Mesenchymal stem cell (in vitro differentiated cells and primary cell): ENCODE measurements around the gene REL.
A peak's percentile ranks its signal among the peaks of the same experiment; 100 is the strongest.

Experiments
- DNase-seq: peaks from one replicate; pipeline ENCODE4 v3.0.0-alpha.2; 2013
- H2AFZ ChIP-seq: one replicate; pipeline ENCODE4 v1.6.1; 2013; ENCODE audit warnings: low read depth, mild to moderate bottlenecking, control low read depth, inconsistent platforms, low read length, moderate library complexity
- H2AK5ac ChIP-seq: 2 replicates; pipeline ENCODE4 v1.6.1; 2013; ENCODE audit warnings: low read length, moderate library complexity, mild to moderate bottlenecking, inconsistent platforms; ENCODE audit not compliant: severe bottlenecking
- H2BK120ac ChIP-seq: one replicate; pipeline ENCODE4 v1.6.1; 2013; ENCODE audit warnings: low read depth, mild to moderate bottlenecking, inconsistent platforms, low read length, moderate library complexity
- H2BK12ac ChIP-seq, 2 experiments: one replicate each; pipeline ENCODE4 v1.6.1; 2013; ENCODE audit warnings: inconsistent platforms in 2 of 2, low read length in 2 of 2, mild to moderate bottlenecking in 2 of 2, moderate library complexity in 2 of 2, control low read depth in 1 of 2
- H2BK15ac ChIP-seq: one replicate; pipeline ENCODE4 v1.6.1; 2013; ENCODE audit warnings: mild to moderate bottlenecking, low read depth, inconsistent platforms; ENCODE audit not compliant: poor library complexity, severe bottlenecking
- H2BK5ac ChIP-seq: 2 replicates; pipeline ENCODE4 v1.6.1; 2013; ENCODE audit warnings: low read depth, mild to moderate bottlenecking, low read length, control low read depth, inconsistent platforms; ENCODE audit not compliant: poor library complexity, severe bottlenecking
- H3K14ac ChIP-seq, 2 experiments: one replicate each; pipeline ENCODE4 v1.6.1; 2013; ENCODE audit warnings: inconsistent platforms in 2 of 2, low read length in 2 of 2, control low read depth in 1 of 2, mild to moderate bottlenecking in 1 of 2, moderate library complexity in 1 of 2
- H3K18ac ChIP-seq, 2 experiments: one replicate each; pipeline ENCODE4 v1.6.1; 2013; ENCODE audit warnings: inconsistent platforms in 2 of 2, low read length in 2 of 2, control low read depth in 1 of 2, low read depth in 1 of 2, mild to moderate bottlenecking in 1 of 2
- H3K23ac ChIP-seq, 2 experiments: one replicate each; pipeline ENCODE4 v1.6.1; 2013; ENCODE audit warnings: inconsistent platforms in 2 of 2, low read length in 2 of 2, mild to moderate bottlenecking in 2 of 2, moderate library complexity in 2 of 2, control low read depth in 1 of 2
- H3K27ac ChIP-seq: 2 replicates; pipeline ENCODE4 v1.5.1; 2013; ENCODE audit warnings: mild to moderate bottlenecking, moderate library complexity, low read length, control low read depth, inconsistent platforms; ENCODE audit not compliant: poor library complexity, severe bottlenecking
- H3K27me3 ChIP-seq, 2 experiments: 2 replicates each; pipeline versions ENCODE4 v1.6.1 to v1.7.0; 2013; ENCODE audit warnings: low read length in 2 of 2, mild to moderate bottlenecking in 2 of 2, moderate library complexity in 2 of 2, control low read depth in 1 of 2, inconsistent platforms in 1 of 2; ENCODE audit not compliant: control insufficient read depth in 1 of 2, insufficient read depth in 1 of 2
- H3K36me3 ChIP-seq, 2 experiments: 2 replicates each; pipeline versions ENCODE4 v1.6.1 to v1.7.0; 2013; ENCODE audit warnings: low read length in 2 of 2, control low read depth in 1 of 2, inconsistent platforms in 1 of 2, low read depth in 1 of 2, mild to moderate bottlenecking in 1 of 2; ENCODE audit not compliant: insufficient read depth in 2 of 2, control insufficient read depth in 1 of 2
- H3K4ac ChIP-seq, 2 experiments: one replicate each; pipeline ENCODE4 v1.6.1; 2013; ENCODE audit warnings: inconsistent platforms in 2 of 2, low read length in 2 of 2, mild to moderate bottlenecking in 2 of 2, moderate library complexity in 2 of 2, control low read depth in 1 of 2, low read depth in 1 of 2
- H3K4me1 ChIP-seq: 2 replicates; pipeline ENCODE4 v1.6.1; 2013; ENCODE audit warnings: low read depth, low read length, control low read depth; ENCODE audit not compliant: control insufficient read depth, insufficient read depth
- H3K4me2 ChIP-seq: 2 replicates; pipeline ENCODE4 v1.6.1; 2013; ENCODE audit warnings: low read length, mild to moderate bottlenecking, inconsistent platforms; ENCODE audit not compliant: poor library complexity, severe bottlenecking
- H3K4me3 ChIP-seq, 2 experiments: 2 replicates each; pipeline versions ENCODE4 v1.5.1 to v1.7.0; 2013; ENCODE audit warnings: low read length in 2 of 2, mild to moderate bottlenecking in 2 of 2, control low read depth in 1 of 2, low read depth in 1 of 2; ENCODE audit not compliant: insufficient read depth in 1 of 2
- H3K79me1 ChIP-seq: replicated peaks from 2 replicates; pipeline ENCODE4 v1.6.1; 2013; ENCODE audit warnings: mild to moderate bottlenecking, control low read depth, low read length, inconsistent platforms; ENCODE audit not compliant: poor library complexity, severe bottlenecking
- H3K9ac ChIP-seq: 2 replicates; pipeline ENCODE4 v1.7.0; 2013; ENCODE audit warnings: mild to moderate bottlenecking, low read length, moderate library complexity
- H3K9me3 ChIP-seq: 2 replicates; pipeline ENCODE4 v1.7.0; 2013; ENCODE audit warnings: mild to moderate bottlenecking, low read length; ENCODE audit not compliant: control insufficient read depth
- H4K8ac ChIP-seq: one replicate; pipeline ENCODE4 v1.6.1; 2013; ENCODE audit warnings: inconsistent platforms, mild to moderate bottlenecking, low read length, moderate library complexity
- H4K91ac ChIP-seq: one replicate; pipeline ENCODE4 v1.6.1; 2013; ENCODE audit warnings: mild to moderate bottlenecking, low read length, inconsistent platforms
- WGBS: methylation state at CpG from one replicate; pipeline ENCODE4 v1.1.7; 2013; ENCODE audit warnings: mixed read lengths; 5-methylcytosine and 5-hydroxymethylcytosine counted together

The REL gene

GRCh38 chr2:60882971-60883753, 1.8 kb downstream of the REL start:
- H3K18ac ChIP-seq: peak overlapping the region in 1 of 2 experiments; percentile 57
- 21% methylated on average over 7 of the region's 8 CpGs for WGBS
- H3K79me1 ChIP-seq: peaks cover 6% of the 10 kb centered on the region
- no peak overlapping the region for H3K4ac ChIP-seq
- H2BK120ac ChIP-seq: no peak overlapping the region
- no peak overlapping the region for H2AK5ac ChIP-seq
- H3K14ac ChIP-seq: no peak overlapping the region
- peaks cover 2% of the 10 kb centered on the region for H3K4me1 ChIP-seq
- H3K9ac ChIP-seq: peak overlapping the region; percentile 98
- peak; percentile 38 for DNase-seq
- H3K23ac ChIP-seq: no peak overlapping the region
- H3K27ac ChIP-seq: no peak overlapping the region
- peak overlapping the region; percentile 79 for H3K4me2 ChIP-seq
- H3K27me3 ChIP-seq: no peaks in the 10 kb centered on the region
- H2BK5ac ChIP-seq: no peak overlapping the region
- H3K9me3 ChIP-seq: no peaks in the 10 kb centered on the region
- H3K36me3 ChIP-seq: no peaks in the 10 kb centered on the region
- no peak overlapping the region for H2AFZ ChIP-seq
- H4K8ac ChIP-seq: no peak overlapping the region
- peak overlapping the region in 1 of 2 experiments; percentile 18 for H2BK12ac ChIP-seq
- H2BK15ac ChIP-seq: no peak overlapping the region
- peak overlapping the region in 1 of 2 experiments; percentile 91 for H3K4me3 ChIP-seq
- H4K91ac ChIP-seq: no peak overlapping the region

DNA sequence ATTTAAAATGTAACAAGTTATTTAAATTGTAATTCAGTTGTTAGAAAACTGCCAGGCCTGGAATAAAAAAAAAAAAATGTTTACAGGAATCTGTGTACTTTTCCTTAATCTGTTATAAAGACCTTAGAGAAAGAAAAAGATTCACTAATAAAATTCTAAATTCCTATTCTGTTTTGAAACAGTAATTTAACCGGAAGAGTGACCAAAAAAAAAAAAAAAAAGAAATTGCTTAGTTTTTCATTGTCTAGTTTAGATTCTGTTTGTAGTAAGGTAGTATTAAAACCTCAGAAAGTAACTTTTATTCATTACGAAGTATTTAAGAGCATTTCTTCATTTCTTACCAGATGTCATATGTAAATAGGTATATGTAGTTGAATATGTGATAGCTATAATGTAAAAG, 2.5 kb downstream of the REL start:
- H3K9ac ChIP-seq: peak overlapping the region; percentile 98
- no peak overlapping the region for H2BK15ac ChIP-seq
- no peak overlapping the region for H3K23ac ChIP-seq
- peak overlapping the region in 1 of 2 experiments; percentile 91 for H3K4me3 ChIP-seq
- H3K4ac ChIP-seq: no peak overlapping the region
- no peak overlapping the region for H4K8ac ChIP-seq
- no peaks in the 10 kb centered on the region for H3K36me3 ChIP-seq
- no peak overlapping the region for H2AFZ ChIP-seq
- WGBS: no CpG with 5 or more reads among the region's 2 CpGs
- no peak overlapping the region for H3K14ac ChIP-seq
- no peak overlapping the region for H2BK12ac ChIP-seq
- no peaks in the 10 kb centered on the region for H3K27me3 ChIP-seq
- H2BK5ac ChIP-seq: no peak overlapping the region
- H3K4me2 ChIP-seq: no peak overlapping the region
- no peaks in the 10 kb centered on the region for H3K9me3 ChIP-seq
- H4K91ac ChIP-seq: no peak overlapping the region
- no peak overlapping the region for H2BK120ac ChIP-seq
- H3K79me1 ChIP-seq: peaks cover 6% of the 10 kb centered on the region
- H3K18ac ChIP-seq: no peak overlapping the region
- no peak overlapping the region for H3K27ac ChIP-seq
- DNase-seq: no peak
- H2AK5ac ChIP-seq: no peak overlapping the region
- H3K4me1 ChIP-seq: peaks cover 2% of the 10 kb centered on the region

- Histone ChIP-seq H3K27ac (no peak overlapping the region), H3K9me3 (no peaks in the 10 kb centered on the region), H2BK12ac (no peak overlapping the region), H2AFZ (no peak overlapping the region), H4K91ac (no peak overlapping the region), H3K4me3 (no peak overlapping the region), H3K79me1 (peaks cover 8% of the 10 kb centered on the region), H3K27me3 (no peaks in the 10 kb centered on the region), H3K36me3 (no peaks in the 10 kb centered on the region), H3K23ac (no peak overlapping the region), H2BK15ac (no peak overlapping the region), H2BK5ac (no peak overlapping the region), H3K9ac (peak overlapping the region; percentile 98), H3K14ac (no peak overlapping the region), H2BK120ac (no peak overlapping the region), H2AK5ac (no peak overlapping the region), H4K8ac (no peak overlapping the region), H3K4me1 (peaks cover 2% of the 10 kb centered on the region), H3K4ac (no peak overlapping the region), H3K18ac (no peak overlapping the region), H3K4me2 (no peak overlapping the region)
- no CpG with 5 or more reads among the region's 2 CpGs for WGBS
- peak; percentile 7 for DNase-seq
These were observed 3.4 kb downstream of the REL start for GRCh38 chr2:60884800-60885199.

- Histone ChIP-seq H2BK15ac (no peak overlapping the region), H3K4me1 (peaks cover 2% of the 10 kb centered on the region), H3K79me1 (peaks cover 8% of the 10 kb centered on the region), H3K4ac (no peak overlapping the region), H2AK5ac (no peak overlapping the region), H2BK5ac (no peak overlapping the region), H3K4me2 (no peak overlapping the region), H3K36me3 (no peaks in the 10 kb centered on the region), H2AFZ (no peak overlapping the region), H2BK120ac (no peak overlapping the region), H3K14ac (no peak overlapping the region), H3K18ac (no peak overlapping the region), H4K8ac (no peak overlapping the region), H3K23ac (no peak overlapping the region), H3K4me3 (no peak overlapping the region), H2BK12ac (no peak overlapping the region), H4K91ac (no peak overlapping the region), H3K9me3 (no peaks in the 10 kb centered on the region), H3K9ac (peak overlapping the region; percentile 98), H3K27ac (no peak overlapping the region), H3K27me3 (no peaks in the 10 kb centered on the region)
- 71% methylated on average over 1 of the region's 2 CpGs for WGBS
- no peak for DNase-seq
These were observed 4.3 kb downstream of the REL start for GRCh38 chr2:60885683-60886082.
